ENCODE measurements around the gene LCOR.

LCOR gene

DNA sequence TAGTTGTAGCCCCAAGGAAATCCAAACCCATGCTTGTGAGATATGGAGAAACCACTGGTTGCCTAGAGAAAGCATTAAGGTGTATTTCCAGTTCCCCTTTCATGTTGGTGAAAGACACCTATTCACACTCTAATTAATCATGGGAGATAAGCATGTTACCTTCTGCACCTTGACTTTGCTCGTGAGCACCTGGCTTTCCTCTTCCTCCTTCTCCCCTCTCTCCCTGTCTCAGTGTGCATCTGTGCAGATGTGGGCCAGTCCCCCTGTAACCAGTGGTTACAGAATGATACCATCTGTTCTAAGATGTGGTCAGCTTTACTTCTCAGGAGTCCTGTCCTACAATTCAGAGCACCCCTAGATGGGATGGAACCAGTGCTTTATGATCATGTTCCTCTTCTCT, 160.6 kb downstream of the LCOR start:
- Mint-ChIP-seq H3K27me3 (no peaks in the 10 kb centered on the region), H3K9me3 (no peaks in the 10 kb centered on the region)

GRCh38 chr10:96995851-96996250, 163.8 kb downstream of the LCOR start:
- H3K27me3 Mint-ChIP-seq = no peaks in the 10 kb centered on the region
- no peaks in the 10 kb centered on the region for H3K4me1 Mint-ChIP-seq
- DNase-seq (ENCODE audit: low spot score in 2 of 2) (no peak), ATAC-seq (replicated peaks; ENCODE audit: extremely low read depth, poor library complexity, severe bottlenecking) (no peak)
- H3K9me3 Mint-ChIP-seq = no peaks in the 10 kb centered on the region
- peaks cover 4% of the 10 kb centered on the region for H3K36me3 Mint-ChIP-seq (ENCODE audit: insufficient read depth)
- H3K27ac Mint-ChIP-seq (ENCODE audit: low read depth) = no peak overlapping the region
- H3K4me3 Mint-ChIP-seq = no peak overlapping the region

More for the DNA sequence above, 160.6 kb downstream of the LCOR start:
- DNase-seq (ENCODE audit: low spot score in 2 of 2) = no peak
- Mint-ChIP-seq H3K36me3 (ENCODE audit: insufficient read depth) (peaks cover 3% of the 10 kb centered on the region), H3K4me3 (no peak overlapping the region), H3K4me1 (no peaks in the 10 kb centered on the region), H3K27ac (ENCODE audit: low read depth) (peak overlapping the region; percentile 8)
- ATAC-seq (replicated peaks; ENCODE audit: extremely low read depth, poor library complexity, severe bottlenecking) = no peak

DNA sequence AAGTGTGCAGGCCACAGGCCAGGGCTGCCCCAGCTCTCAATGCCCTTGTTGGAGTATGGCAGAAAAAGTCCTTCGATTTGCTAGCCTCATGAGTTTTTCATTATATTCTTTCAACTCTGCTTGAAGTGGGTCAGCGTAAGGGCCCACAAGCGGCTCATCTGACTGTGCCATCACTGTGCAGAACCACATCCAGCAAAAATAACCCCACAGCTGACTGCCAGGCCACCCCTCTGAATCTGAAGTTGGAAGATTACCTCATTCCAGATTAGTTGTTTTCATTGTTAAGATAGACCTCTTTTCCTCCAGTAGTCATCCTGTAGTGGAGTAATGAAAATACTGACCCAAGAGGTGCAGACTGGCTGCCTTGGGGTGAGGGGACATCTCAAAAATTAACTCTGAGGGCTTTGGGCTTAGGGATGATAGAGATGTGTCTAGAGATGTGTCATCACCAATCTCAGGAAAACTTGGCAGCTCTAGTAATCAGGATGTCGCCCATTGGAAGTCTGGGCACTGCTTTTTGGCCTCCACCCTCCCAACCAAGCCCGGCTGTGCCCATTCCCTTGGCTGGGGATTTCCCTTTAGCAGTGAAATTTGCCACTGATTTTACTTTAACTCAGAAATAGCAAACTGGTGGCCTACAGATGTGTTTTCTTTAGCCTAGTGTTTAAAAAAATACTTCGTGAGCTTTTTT, 164.3 kb downstream of the LCOR start:
- H3K36me3 Mint-ChIP-seq (ENCODE audit: insufficient read depth) = peaks cover 4% of the 10 kb centered on the region
- DNase-seq (ENCODE audit: low spot score in 2 of 2) (no peak), ATAC-seq (replicated peaks; ENCODE audit: extremely low read depth, poor library complexity, severe bottlenecking) (no peak)
- H3K4me1 Mint-ChIP-seq = no peaks in the 10 kb centered on the region
- H3K27me3 Mint-ChIP-seq = no peaks in the 10 kb centered on the region
- H3K4me3 Mint-ChIP-seq = no peak overlapping the region
- H3K27ac Mint-ChIP-seq (ENCODE audit: low read depth) = no peak overlapping the region
- H3K9me3 Mint-ChIP-seq = no peaks in the 10 kb centered on the region

GRCh38 chr10:96998329-96998888, 166.3 kb downstream of the LCOR start:
- Mint-ChIP-seq H3K4me3 (no peak overlapping the region), H3K27me3 (no peaks in the 10 kb centered on the region), H3K27ac (ENCODE audit: low read depth) (no peak overlapping the region), H3K9me3 (no peaks in the 10 kb centered on the region), H3K36me3 (ENCODE audit: insufficient read depth) (peaks cover 5% of the 10 kb centered on the region), H3K4me1 (no peaks in the 10 kb centered on the region)
- no peak for ATAC-seq (replicated peaks; ENCODE audit: extremely low read depth, poor library complexity, severe bottlenecking)
- no peak for DNase-seq (ENCODE audit: low spot score in 2 of 2)

GRCh38 chr10:96999337-96999736, 167.2 kb downstream of the LCOR start:
- ATAC-seq (replicated peaks; ENCODE audit: extremely low read depth, poor library complexity, severe bottlenecking) = no peak
- H3K9me3 Mint-ChIP-seq = no peaks in the 10 kb centered on the region

DNA sequence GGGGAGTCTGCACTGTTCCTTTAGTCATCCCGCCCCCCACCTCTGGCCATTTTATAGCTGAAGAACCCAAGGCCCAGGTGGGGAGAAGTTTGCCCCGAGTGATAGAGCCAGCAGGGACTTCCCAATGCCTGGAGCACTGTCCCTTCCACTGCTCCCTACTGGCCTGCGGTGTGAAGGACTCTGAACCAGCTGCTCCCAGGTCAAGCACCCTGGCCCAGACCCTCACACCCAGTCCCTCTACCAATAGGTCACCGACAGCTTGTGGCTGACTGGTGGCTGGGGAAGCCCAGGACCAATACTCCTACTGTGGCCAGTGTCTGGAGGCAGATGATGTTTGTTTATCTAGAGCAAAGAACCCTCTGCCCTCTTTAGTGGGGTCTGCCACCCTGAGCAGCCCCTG, 167.9 kb downstream of the LCOR start:
- DNase-seq (ENCODE audit: low spot score in 2 of 2) = no peak
- Mint-ChIP-seq H3K9me3 (no peaks in the 10 kb centered on the region), H3K4me3 (no peak overlapping the region), H3K27me3 (no peaks in the 10 kb centered on the region), H3K36me3 (ENCODE audit: insufficient read depth) (peaks cover 5% of the 10 kb centered on the region), H3K27ac (ENCODE audit: low read depth) (no peak overlapping the region), H3K4me1 (no peaks in the 10 kb centered on the region)
- no peak for ATAC-seq (replicated peaks; ENCODE audit: extremely low read depth, poor library complexity, severe bottlenecking)

More at GRCh38 chr10:96999337-96999736, 167.2 kb downstream of the LCOR start:
- H3K27me3 Mint-ChIP-seq = no peaks in the 10 kb centered on the region
- H3K4me1 Mint-ChIP-seq = no peaks in the 10 kb centered on the region
- no peak overlapping the region for H3K27ac Mint-ChIP-seq (ENCODE audit: low read depth)
- peaks cover 5% of the 10 kb centered on the region for H3K36me3 Mint-ChIP-seq (ENCODE audit: insufficient read depth)
- H3K4me3 Mint-ChIP-seq = no peak overlapping the region
- no peak for DNase-seq (ENCODE audit: low spot score in 2 of 2)

DNA sequence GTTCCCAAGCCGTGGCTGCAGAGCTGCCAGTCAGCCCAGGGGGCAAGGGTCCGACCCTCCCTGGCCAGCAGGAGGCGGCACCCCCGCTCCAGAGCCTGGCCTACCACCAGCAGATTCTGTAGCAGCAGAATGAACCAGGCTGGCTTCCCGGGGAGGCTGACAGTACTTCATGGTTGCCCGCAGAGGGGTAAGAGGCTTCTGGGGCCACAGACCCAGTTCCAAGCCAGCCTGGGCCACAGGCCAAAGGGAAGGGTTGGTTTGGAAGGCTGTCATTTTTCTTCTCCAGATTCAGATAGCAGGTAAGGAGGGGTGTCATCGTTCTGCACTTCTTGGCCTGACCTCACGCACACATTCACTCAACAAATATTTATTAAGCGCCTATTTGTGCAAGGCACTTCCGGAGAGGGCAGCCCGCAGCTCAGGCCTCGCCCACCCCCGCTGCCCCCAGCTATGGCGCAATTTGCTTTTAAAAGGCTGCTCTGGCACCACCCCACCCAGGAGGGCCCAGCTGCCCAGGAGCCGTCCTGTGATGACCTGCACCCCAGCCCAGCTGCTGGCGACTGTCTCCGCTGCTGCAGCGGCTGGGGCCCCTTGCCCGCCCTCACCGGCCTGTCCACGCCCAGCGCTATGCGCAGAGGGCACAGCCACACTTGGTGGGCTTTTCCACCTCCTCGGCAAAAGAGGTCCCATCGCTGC, 168.5 kb downstream of the LCOR start:
- no peak overlapping the region for H3K27ac Mint-ChIP-seq (ENCODE audit: low read depth)
- H3K4me3 Mint-ChIP-seq = no peak overlapping the region
- H3K36me3 Mint-ChIP-seq (ENCODE audit: insufficient read depth) = peaks cover 5% of the 10 kb centered on the region
- no peaks in the 10 kb centered on the region for H3K4me1 Mint-ChIP-seq
- no peak for DNase-seq (ENCODE audit: low spot score in 2 of 2)
- no peaks in the 10 kb centered on the region for H3K27me3 Mint-ChIP-seq
- no peak for ATAC-seq (replicated peaks; ENCODE audit: extremely low read depth, poor library complexity, severe bottlenecking)
- H3K9me3 Mint-ChIP-seq = peaks cover 4% of the 10 kb centered on the region

- no peak for ATAC-seq (replicated peaks; ENCODE audit: extremely low read depth, poor library complexity, severe bottlenecking)
- no peak overlapping the region for H3K4me3 Mint-ChIP-seq
- H3K4me1 Mint-ChIP-seq = no peaks in the 10 kb centered on the region
- no peak overlapping the region for H3K27ac Mint-ChIP-seq (ENCODE audit: low read depth)
- peaks cover 8% of the 10 kb centered on the region for H3K9me3 Mint-ChIP-seq
- no peak for DNase-seq (ENCODE audit: low spot score in 2 of 2)
- H3K27me3 Mint-ChIP-seq = no peaks in the 10 kb centered on the region
- H3K36me3 Mint-ChIP-seq (ENCODE audit: insufficient read depth) = peaks cover 5% of the 10 kb centered on the region
These were observed 169.3 kb downstream of the LCOR start for GRCh38 chr10:97001183-97001991.

- peaks cover 3% of the 10 kb centered on the region for H3K36me3 Mint-ChIP-seq (ENCODE audit: insufficient read depth)
- H3K4me1 Mint-ChIP-seq = no peaks in the 10 kb centered on the region
- DNase-seq (ENCODE audit: low spot score in 2 of 2) = no peak
- no peak overlapping the region for H3K27ac Mint-ChIP-seq (ENCODE audit: low read depth)
- no peaks in the 10 kb centered on the region for H3K27me3 Mint-ChIP-seq
- no peak for ATAC-seq (replicated peaks; ENCODE audit: extremely low read depth, poor library complexity, severe bottlenecking)
- peaks cover 20% of the 10 kb centered on the region for H3K9me3 Mint-ChIP-seq
- no peak overlapping the region for H3K4me3 Mint-ChIP-seq
These were observed 170.6 kb downstream of the LCOR start for GRCh38 chr10:97002670-97003069.

DNA sequence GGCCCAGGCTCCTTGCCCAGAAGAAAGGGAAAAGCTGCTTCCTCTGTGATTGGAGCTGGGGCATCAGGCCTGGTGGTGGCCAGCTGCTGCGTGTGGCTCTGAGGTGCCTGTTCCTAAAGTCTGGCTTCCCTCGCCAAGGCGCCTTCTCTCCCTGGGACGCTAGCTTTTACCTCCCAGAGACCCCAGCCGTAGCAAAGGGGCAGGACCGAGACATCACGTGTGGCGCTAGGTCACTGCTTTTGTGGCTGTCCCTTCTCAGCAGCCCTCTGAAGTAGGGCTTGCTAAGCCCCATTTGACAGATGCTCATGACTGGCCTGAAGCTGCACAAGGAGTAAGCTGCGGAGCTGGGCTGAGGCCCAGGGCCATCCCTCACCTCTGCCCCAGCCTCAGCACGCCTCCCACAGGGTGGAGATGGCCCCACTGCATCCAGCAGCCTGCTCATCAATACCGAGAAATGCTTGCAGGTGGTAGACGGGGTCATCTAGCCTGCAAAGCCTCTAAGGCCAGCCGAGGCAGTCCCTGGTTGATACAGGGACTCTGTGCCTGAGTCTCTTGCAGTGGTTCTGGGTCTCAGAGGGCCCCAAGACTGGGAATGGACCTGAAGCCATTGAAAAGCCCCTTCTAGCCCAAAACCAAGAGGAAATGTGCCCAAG, 171.2 kb downstream of the LCOR start:
- Mint-ChIP-seq H3K4me1 (no peaks in the 10 kb centered on the region), H3K36me3 (ENCODE audit: insufficient read depth) (peaks cover 3% of the 10 kb centered on the region), H3K27ac (ENCODE audit: low read depth) (no peak overlapping the region), H3K27me3 (no peaks in the 10 kb centered on the region), H3K4me3 (no peak overlapping the region), H3K9me3 (peaks cover 23% of the 10 kb centered on the region)
- ATAC-seq (replicated peaks; ENCODE audit: extremely low read depth, poor library complexity, severe bottlenecking) (no peak), DNase-seq (ENCODE audit: low spot score in 2 of 2) (no peak)

DNA sequence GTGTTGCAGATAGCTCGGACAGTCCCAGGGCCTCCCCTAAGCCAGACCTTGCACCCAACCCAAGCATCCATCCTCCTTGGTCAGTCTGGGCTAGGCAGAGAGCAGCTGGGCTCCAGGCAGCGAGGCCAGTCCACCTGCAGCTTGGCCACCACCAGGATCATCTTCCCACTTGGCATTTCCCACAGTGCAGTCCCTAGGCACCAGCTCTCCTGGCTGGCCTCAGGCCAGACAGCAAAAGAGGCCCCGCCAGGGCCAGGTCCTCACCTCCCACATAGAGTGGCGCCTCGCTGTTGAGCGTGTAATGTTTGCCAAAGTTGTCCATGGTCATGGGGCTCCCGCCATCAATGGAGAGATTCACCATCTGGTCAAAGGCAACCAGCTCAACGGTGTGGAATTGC, 171.7 kb downstream of the LCOR start:
- H3K9me3 Mint-ChIP-seq = peaks cover 23% of the 10 kb centered on the region
- ATAC-seq (replicated peaks; ENCODE audit: extremely low read depth, poor library complexity, severe bottlenecking) (no peak), DNase-seq (ENCODE audit: low spot score in 2 of 2) (no peak)
- H3K4me1 Mint-ChIP-seq = no peaks in the 10 kb centered on the region
- no peak overlapping the region for H3K27ac Mint-ChIP-seq (ENCODE audit: low read depth)
- H3K4me3 Mint-ChIP-seq = no peak overlapping the region
- H3K36me3 Mint-ChIP-seq (ENCODE audit: insufficient read depth) = peaks cover 3% of the 10 kb centered on the region
- H3K27me3 Mint-ChIP-seq = no peaks in the 10 kb centered on the region

DNA sequence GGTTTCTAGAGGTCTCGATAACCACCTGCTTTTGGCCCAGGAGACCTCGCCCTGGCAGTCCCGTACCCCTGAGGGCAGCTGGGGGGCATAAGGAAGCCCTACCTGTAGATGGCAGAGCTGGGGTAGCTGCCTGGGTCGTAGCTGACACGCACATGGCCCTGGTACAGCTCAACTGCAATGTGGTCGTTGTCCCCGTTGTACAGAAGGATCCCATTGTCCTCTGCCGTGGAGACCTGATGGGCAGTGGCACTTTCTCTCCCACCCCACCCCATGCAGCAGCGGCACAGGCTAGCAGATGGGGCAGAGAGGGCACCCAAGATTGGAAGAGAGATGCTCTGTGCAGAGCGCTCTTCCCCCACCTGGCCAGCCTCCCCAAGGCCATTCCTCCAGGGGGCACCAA, 172.5 kb downstream of the LCOR start:
- ATAC-seq (replicated peaks; ENCODE audit: extremely low read depth, poor library complexity, severe bottlenecking) = no peak
- no peaks in the 10 kb centered on the region for H3K4me1 Mint-ChIP-seq

More for the DNA sequence above, 172.5 kb downstream of the LCOR start:
- Mint-ChIP-seq H3K36me3 (ENCODE audit: insufficient read depth) (peaks cover 2% of the 10 kb centered on the region), H3K9me3 (peaks cover 23% of the 10 kb centered on the region), H3K27ac (ENCODE audit: low read depth) (no peak overlapping the region), H3K4me3 (no peak overlapping the region), H3K27me3 (no peaks in the 10 kb centered on the region)
- DNase-seq (ENCODE audit: low spot score in 2 of 2) = no peak

All from central memory CD8-positive, alpha-beta T cell (primary cell).